Mesenchymal stem cell (in vitro differentiated cells and primary cell): ENCODE results near the gene KLK1.

Source experiments
- DNase-seq: peaks from one replicate; pipeline ENCODE4 v3.0.0-alpha.2; 2013
- H2AFZ ChIP-seq: one replicate; pipeline ENCODE4 v1.6.1; 2013; ENCODE audit warnings: low read depth, mild to moderate bottlenecking, control low read depth, inconsistent platforms, low read length, moderate library complexity
- H2AK5ac ChIP-seq: 2 replicates; pipeline ENCODE4 v1.6.1; 2013; ENCODE audit warnings: low read length, moderate library complexity, mild to moderate bottlenecking, inconsistent platforms; ENCODE audit not compliant: severe bottlenecking
- H2BK120ac ChIP-seq: one replicate; pipeline ENCODE4 v1.6.1; 2013; ENCODE audit warnings: low read depth, mild to moderate bottlenecking, inconsistent platforms, low read length, moderate library complexity
- H2BK12ac ChIP-seq, 2 experiments: one replicate each; pipeline ENCODE4 v1.6.1; 2013; ENCODE audit warnings: inconsistent platforms in 2 of 2, low read length in 2 of 2, mild to moderate bottlenecking in 2 of 2, moderate library complexity in 2 of 2, control low read depth in 1 of 2
- H2BK15ac ChIP-seq: one replicate; pipeline ENCODE4 v1.6.1; 2013; ENCODE audit warnings: mild to moderate bottlenecking, low read depth, inconsistent platforms; ENCODE audit not compliant: poor library complexity, severe bottlenecking
- H2BK5ac ChIP-seq: 2 replicates; pipeline ENCODE4 v1.6.1; 2013; ENCODE audit warnings: low read depth, mild to moderate bottlenecking, low read length, control low read depth, inconsistent platforms; ENCODE audit not compliant: poor library complexity, severe bottlenecking
- H3K14ac ChIP-seq, 2 experiments: one replicate each; pipeline ENCODE4 v1.6.1; 2013; ENCODE audit warnings: inconsistent platforms in 2 of 2, low read length in 2 of 2, control low read depth in 1 of 2, mild to moderate bottlenecking in 1 of 2, moderate library complexity in 1 of 2
- H3K18ac ChIP-seq, 2 experiments: one replicate each; pipeline ENCODE4 v1.6.1; 2013; ENCODE audit warnings: inconsistent platforms in 2 of 2, low read length in 2 of 2, control low read depth in 1 of 2, low read depth in 1 of 2, mild to moderate bottlenecking in 1 of 2
- H3K23ac ChIP-seq, 2 experiments: one replicate each; pipeline ENCODE4 v1.6.1; 2013; ENCODE audit warnings: inconsistent platforms in 2 of 2, low read length in 2 of 2, mild to moderate bottlenecking in 2 of 2, moderate library complexity in 2 of 2, control low read depth in 1 of 2
- H3K27ac ChIP-seq: 2 replicates; pipeline ENCODE4 v1.5.1; 2013; ENCODE audit warnings: mild to moderate bottlenecking, moderate library complexity, low read length, control low read depth, inconsistent platforms; ENCODE audit not compliant: poor library complexity, severe bottlenecking
- H3K27me3 ChIP-seq, 2 experiments: 2 replicates each; pipeline versions ENCODE4 v1.6.1 to v1.7.0; 2013; ENCODE audit warnings: low read length in 2 of 2, mild to moderate bottlenecking in 2 of 2, moderate library complexity in 2 of 2, control low read depth in 1 of 2, inconsistent platforms in 1 of 2; ENCODE audit not compliant: control insufficient read depth in 1 of 2, insufficient read depth in 1 of 2
- H3K36me3 ChIP-seq, 2 experiments: 2 replicates each; pipeline versions ENCODE4 v1.6.1 to v1.7.0; 2013; ENCODE audit warnings: low read length in 2 of 2, control low read depth in 1 of 2, inconsistent platforms in 1 of 2, low read depth in 1 of 2, mild to moderate bottlenecking in 1 of 2; ENCODE audit not compliant: insufficient read depth in 2 of 2, control insufficient read depth in 1 of 2
- H3K4ac ChIP-seq, 2 experiments: one replicate each; pipeline ENCODE4 v1.6.1; 2013; ENCODE audit warnings: inconsistent platforms in 2 of 2, low read length in 2 of 2, mild to moderate bottlenecking in 2 of 2, moderate library complexity in 2 of 2, control low read depth in 1 of 2, low read depth in 1 of 2
- H3K4me1 ChIP-seq: 2 replicates; pipeline ENCODE4 v1.6.1; 2013; ENCODE audit warnings: low read depth, low read length, control low read depth; ENCODE audit not compliant: control insufficient read depth, insufficient read depth
- H3K4me2 ChIP-seq: 2 replicates; pipeline ENCODE4 v1.6.1; 2013; ENCODE audit warnings: low read length, mild to moderate bottlenecking, inconsistent platforms; ENCODE audit not compliant: poor library complexity, severe bottlenecking
- H3K4me3 ChIP-seq, 2 experiments: 2 replicates each; pipeline versions ENCODE4 v1.5.1 to v1.7.0; 2013; ENCODE audit warnings: low read length in 2 of 2, mild to moderate bottlenecking in 2 of 2, control low read depth in 1 of 2, low read depth in 1 of 2; ENCODE audit not compliant: insufficient read depth in 1 of 2
- H3K79me1 ChIP-seq: replicated peaks from 2 replicates; pipeline ENCODE4 v1.6.1; 2013; ENCODE audit warnings: mild to moderate bottlenecking, control low read depth, low read length, inconsistent platforms; ENCODE audit not compliant: poor library complexity, severe bottlenecking
- H3K9ac ChIP-seq: 2 replicates; pipeline ENCODE4 v1.7.0; 2013; ENCODE audit warnings: mild to moderate bottlenecking, low read length, moderate library complexity
- H3K9me3 ChIP-seq: 2 replicates; pipeline ENCODE4 v1.7.0; 2013; ENCODE audit warnings: mild to moderate bottlenecking, low read length; ENCODE audit not compliant: control insufficient read depth
- H4K8ac ChIP-seq: one replicate; pipeline ENCODE4 v1.6.1; 2013; ENCODE audit warnings: inconsistent platforms, mild to moderate bottlenecking, low read length, moderate library complexity
- H4K91ac ChIP-seq: one replicate; pipeline ENCODE4 v1.6.1; 2013; ENCODE audit warnings: mild to moderate bottlenecking, low read length, inconsistent platforms
- WGBS: methylation state at CpG from one replicate; pipeline ENCODE4 v1.1.7; 2013; ENCODE audit warnings: mixed read lengths; 5-methylcytosine and 5-hydroxymethylcytosine counted together

The KLK1 gene

GRCh38 chr19:50832666-50833065 lies 9.1 kb upstream of the KLK1 start:
- H3K14ac ChIP-seq, result no peak overlapping the region
- H3K27me3 ChIP-seq, result peaks cover 0 to 59% of the 10 kb centered on the region in 2 experiments
- H2BK5ac ChIP-seq, result no peak overlapping the region
- DNase-seq, result no peak
- no peak overlapping the region for H3K9ac ChIP-seq
- no peaks in the 10 kb centered on the region for H3K9me3 ChIP-seq
- H2AFZ ChIP-seq, result no peak overlapping the region
- H3K18ac ChIP-seq, result no peak overlapping the region
- H2BK120ac ChIP-seq, result no peak overlapping the region
- H2BK15ac ChIP-seq, result no peak overlapping the region
- no peak overlapping the region for H2BK12ac ChIP-seq
- H2AK5ac ChIP-seq, result no peak overlapping the region
- no peak overlapping the region for H3K4ac ChIP-seq
- H3K4me1 ChIP-seq, result no peaks in the 10 kb centered on the region
- no peaks in the 10 kb centered on the region for H3K79me1 ChIP-seq
- no peak overlapping the region for H3K27ac ChIP-seq
- H3K23ac ChIP-seq, result no peak overlapping the region
- H3K4me2 ChIP-seq, result no peak overlapping the region
- no peak overlapping the region for H3K4me3 ChIP-seq
- no peaks in the 10 kb centered on the region for H3K36me3 ChIP-seq
- H4K91ac ChIP-seq, result no peak overlapping the region
- H4K8ac ChIP-seq, result no peak overlapping the region
- WGBS, result 87% methylated on average over 8 of the region's 8 CpGs

- Histone ChIP-seq H2BK12ac (no peak overlapping the region), H3K4me2 (no peak overlapping the region)
- WGBS, result 54% methylated on average over 7 of the region's 7 CpGs
Measured at GRCh38 chr19:50831026-50831396, 7.4 kb upstream of the KLK1 start.

GRCh38 chr19:50830266-50831025 lies 6.9 kb upstream of the KLK1 start:
- Histone ChIP-seq H2AK5ac (no peak overlapping the region), H3K9ac (no peak overlapping the region)
- WGBS, result 65% methylated on average over 14 of the region's 17 CpGs

More at GRCh38 chr19:50831026-50831396, 7.4 kb upstream of the KLK1 start:
- Histone ChIP-seq H3K79me1 (no peaks in the 10 kb centered on the region), H4K8ac (no peak overlapping the region), H3K4me3 (no peak overlapping the region), H2BK5ac (no peak overlapping the region), H3K4ac (no peak overlapping the region), H4K91ac (no peak overlapping the region), H2BK15ac (no peak overlapping the region), H3K9me3 (no peaks in the 10 kb centered on the region), H3K9ac (no peak overlapping the region), H2AFZ (no peak overlapping the region), H3K27ac (no peak overlapping the region), H3K4me1 (no peaks in the 10 kb centered on the region), H2BK120ac (no peak overlapping the region), H3K18ac (no peak overlapping the region), H3K27me3 (peaks cover 0 to 51% of the 10 kb centered on the region in 2 experiments), H3K36me3 (no peaks in the 10 kb centered on the region), H2AK5ac (no peak overlapping the region), H3K23ac (no peak overlapping the region), H3K14ac (no peak overlapping the region)
- no peak for DNase-seq

GRCh38 chr19:50829801-50830200 lies 6.2 kb upstream of the KLK1 start:
- H3K4ac ChIP-seq, result no peak overlapping the region
- no peaks in the 10 kb centered on the region for H3K36me3 ChIP-seq
- no peak overlapping the region for H4K8ac ChIP-seq
- H3K27ac ChIP-seq, result no peak overlapping the region
- no peak overlapping the region for H3K18ac ChIP-seq
- H3K9ac ChIP-seq, result no peak overlapping the region
- H3K9me3 ChIP-seq, result no peaks in the 10 kb centered on the region
- H3K27me3 ChIP-seq, result peaks cover 0 to 40% of the 10 kb centered on the region in 2 experiments
- no peak overlapping the region for H2AK5ac ChIP-seq
- DNase-seq, result no peak
- no peaks in the 10 kb centered on the region for H3K79me1 ChIP-seq
- H3K4me2 ChIP-seq, result no peak overlapping the region
- 83% methylated on average over 5 of the region's 5 CpGs for WGBS
- H4K91ac ChIP-seq, result no peak overlapping the region
- H2BK12ac ChIP-seq, result no peak overlapping the region
- H2BK15ac ChIP-seq, result no peak overlapping the region
- H3K4me1 ChIP-seq, result no peaks in the 10 kb centered on the region
- no peak overlapping the region for H2BK120ac ChIP-seq
- H2BK5ac ChIP-seq, result no peak overlapping the region
- H3K4me3 ChIP-seq, result no peak overlapping the region
- no peak overlapping the region for H3K14ac ChIP-seq
- no peak overlapping the region for H3K23ac ChIP-seq
- no peak overlapping the region for H2AFZ ChIP-seq

More at GRCh38 chr19:50830266-50831025, 6.9 kb upstream of the KLK1 start:
- DNase-seq, result no peak
- no peak overlapping the region for H3K14ac ChIP-seq
- H2BK120ac ChIP-seq, result no peak overlapping the region
- H3K4ac ChIP-seq, result no peak overlapping the region
- no peaks in the 10 kb centered on the region for H3K9me3 ChIP-seq
- no peaks in the 10 kb centered on the region for H3K4me1 ChIP-seq
- H2BK12ac ChIP-seq, result no peak overlapping the region
- H3K4me3 ChIP-seq, result no peak overlapping the region
- H4K91ac ChIP-seq, result no peak overlapping the region
- no peak overlapping the region for H3K23ac ChIP-seq
- no peaks in the 10 kb centered on the region for H3K79me1 ChIP-seq
- no peak overlapping the region for H3K18ac ChIP-seq
- H2AFZ ChIP-seq, result no peak overlapping the region
- no peak overlapping the region for H2BK5ac ChIP-seq
- H2BK15ac ChIP-seq, result no peak overlapping the region
- H3K4me2 ChIP-seq, result no peak overlapping the region
- no peak overlapping the region for H4K8ac ChIP-seq
- H3K27ac ChIP-seq, result no peak overlapping the region
- H3K36me3 ChIP-seq, result no peaks in the 10 kb centered on the region
- peaks cover 0 to 46% of the 10 kb centered on the region in 2 experiments for H3K27me3 ChIP-seq
